K562 (cell line): ENCODE results near the gene RELL1. TPM values are rescaled to one million over a fixed set of nuclear protein-coding genes. Genes with fewer than 3 reads are reported as not detected.

Experiments
- ATAC-seq: fragments of 200-7000 bp; cut with Tn5 transposase; 3 replicates; pipeline ENCODE4 v1.9.1; 2020; ENCODE audit warnings: moderate library complexity
- BruUV-seq: library from RNA; stranded (reverse); fragments of 400-500 nt; replicated peaks from 2 replicates; lab custom pipeline; 2021; lab: Mats Ljungman, UMichigan
- CTCF ChIA-PET: fragments of 300-600 bp; formaldehyde crosslinking; extraction: SDS; loops from one replicate; lab custom pipeline; 2021; ENCODE audit warnings: low intra/inter-chr PET ratio; lab: Yijun Ruan, JAX
- POLR2A ChIA-PET: fragments of 300-600, 350-650 bp; sonication (Branson Sonifier 250); formaldehyde crosslinking; extraction: SDS; loops from one replicate; lab custom pipeline; 2021; ENCODE audit warnings: antibody characterized with exemption, inconsistent platforms; lab: Yijun Ruan, JAX
- DNase-seq, 4 experiments: peaks; one replicate each; pipeline versions ENCODE4 v3.0.0 to v3.0.0-alpha.2; 2011 to 2018; ENCODE audit warnings: low spot score in 3 of 4, mixed read lengths in 3 of 4; ENCODE audit errors: extremely low read depth in 1 of 4
- FAIRE-seq: peaks from 2 replicates; lab custom pipeline; 2011; peaks lifted over from hg19 to GRCh38; lab: Jason Lieb, UNC
- H2AFZ ChIP-seq: 2 replicates; pipeline ENCODE4 v1.6.0; 2011; ENCODE audit warnings: low read depth, low read length, control low read depth, inconsistent platforms
- H3K27ac ChIP-seq: fragments of 200-600 bp; 3 replicates; pipeline ENCODE4 v1.8.0; 2011; ENCODE audit warnings: low read depth, mild to moderate bottlenecking, control low read depth, inconsistent platforms, low read length, moderate library complexity, mixed read lengths; ENCODE audit errors: extremely low read depth
- H3K27me3 ChIP-seq, 2 experiments: fragments of 300-600 bp in 1 of 2; 2 replicates in 1 of 2; 3 replicates in 1 of 2; pipeline versions ENCODE4 v1.6.0 to v1.8.0; 2011; ENCODE audit warnings: inconsistent platforms in 2 of 2, low read length in 2 of 2, mild to moderate bottlenecking in 1 of 2, mixed read lengths in 1 of 2, moderate library complexity in 1 of 2; ENCODE audit not compliant: control insufficient read depth in 2 of 2, insufficient read depth in 2 of 2
- H3K36me3 ChIP-seq: fragments of 300-600 bp; 3 replicates; pipeline ENCODE4 v1.8.0; 2011; ENCODE audit warnings: mild to moderate bottlenecking, low read length, inconsistent platforms; ENCODE audit not compliant: control insufficient read depth, insufficient read depth
- H3K4me1 ChIP-seq, 2 experiments: fragments of 200-600 bp in 1 of 2; replicated peaks in 1 of 2; 2 replicates in 1 of 2; 3 replicates in 1 of 2; pipeline versions ENCODE4 v1.5.1 to v1.8.0; 2011; ENCODE audit warnings: inconsistent platforms in 2 of 2, low read length in 2 of 2, mild to moderate bottlenecking in 1 of 2, mixed read lengths in 1 of 2, moderate library complexity in 1 of 2; ENCODE audit not compliant: control insufficient read depth in 2 of 2, insufficient read depth in 2 of 2
- H3K4me2 ChIP-seq: 2 replicates; pipeline ENCODE4 v1.6.1; 2011; ENCODE audit warnings: low read length, control low read depth, inconsistent platforms, mixed read lengths; ENCODE audit not compliant: insufficient read depth
- H3K4me3 ChIP-seq: fragments of 200-600 bp; sonication (generic), shearing (Covaris generic); 2 replicates; pipeline ENCODE4 v1.5.1; 2016; ENCODE audit warnings: control low read depth, inconsistent platforms
- H3K79me2 ChIP-seq: fragments of 200-600 bp; 3 replicates; pipeline ENCODE4 v1.8.0; 2011; ENCODE audit warnings: low read length, inconsistent platforms; ENCODE audit not compliant: control insufficient read depth, insufficient read depth
- H3K9ac ChIP-seq, 2 experiments: 2 replicates each; pipeline versions ENCODE4 v1.6.0 to v1.6.1; 2011; ENCODE audit warnings: low read depth in 2 of 2, low read length in 2 of 2, control low read depth in 1 of 2, inconsistent platforms in 1 of 2, mild to moderate bottlenecking in 1 of 2, mixed read lengths in 1 of 2; ENCODE audit not compliant: insufficient read depth in 1 of 2
- H3K9me1 ChIP-seq: one replicate; pipeline ENCODE4 v1.6.0; 2011; ENCODE audit warnings: inconsistent platforms, mild to moderate bottlenecking, low read length, moderate library complexity; ENCODE audit not compliant: control insufficient read depth, insufficient read depth
- H3K9me3 ChIP-seq: replicated peaks from 2 replicates; pipeline ENCODE4 v1.5.1; 2011; ENCODE audit warnings: low read depth, low read length, inconsistent platforms; ENCODE audit not compliant: control insufficient read depth, insufficient read depth
- H4K20me1 ChIP-seq: replicated peaks from 2 replicates; pipeline ENCODE4 v1.6.1; 2011; ENCODE audit warnings: low read length, inconsistent platforms, mixed read lengths; ENCODE audit not compliant: control insufficient read depth, insufficient read depth
- CEBPG ChIP-seq, 3 experiments: fragments of 200-800 bp in 1 of 3; sonication (Bioruptor generic) in 1 of 3; sonication (generic) in 1 of 3; formaldehyde crosslinking in 1 of 3; IDR thresholded peaks in 2 of 3; conservative IDR thresholded peaks in 1 of 3; 2 replicates each; pipeline versions ENCODE4 v1.6.1 to v1.8.0; 2016 to 2022; ENCODE audit warnings: missing compliant biosample characterization in 2 of 3, missing genetic modification characterization in 2 of 3, mild to moderate bottlenecking in 1 of 3, missing genetic modification reagents in 1 of 3
- ESRRA ChIP-seq: fragments of 450-650 bp; IDR thresholded peaks from 2 replicates; pipeline ENCODE4 v1.6.1; 2014; ENCODE audit warnings: low read depth, mild to moderate bottlenecking, moderate library complexity, borderline replicate concordance
- HDGF ChIP-seq: fragments of 450-650 bp; IDR thresholded peaks from 2 replicates; pipeline ENCODE4 v1.6.1; 2016
- MTA2 ChIP-seq: fragments of 450-650 bp; IDR thresholded peaks from 2 replicates; pipeline ENCODE4 v1.6.1; 2016; ENCODE audit warnings: low read depth
- NR4A1 ChIP-seq, 2 experiments: fragments of 250-450 bp in 1 of 2; fragments of 450-650 bp in 1 of 2; sonication (Bioruptor Pico) in 1 of 2; IDR thresholded peaks; 2 replicates each; pipeline versions ENCODE4 v1.4.0 to v1.6.1; 2016 to 2020; ENCODE audit warnings: mild to moderate bottlenecking in 2 of 2, missing compliant biosample characterization in 1 of 2, missing genetic modification characterization in 1 of 2, moderate library complexity in 1 of 2
- YBX1 ChIP-seq: fragments of 450-650 bp; IDR thresholded peaks from 2 replicates; pipeline ENCODE4 v1.7.1; 2016; ENCODE audit warnings: mild to moderate bottlenecking
- WGBS: fragments of 100-300 bp; shearing (Covaris generic); methylation state at CpG from one replicate; pipeline ENCODE4 v1.1.6; 2016; ENCODE audit warnings: low coverage, mixed read lengths; ENCODE audit not compliant: insufficient coverage; ENCODE audit errors: missing lambda C conversion rate; 5-methylcytosine and 5-hydroxymethylcytosine counted together
- in situ Hi-C: fragments of 300-500 bp; cut with MboI; formaldehyde crosslinking; loops from 4 replicates; pipeline ENCODE4 v1.15.0; 2018; ENCODE audit warnings: inconsistent platforms, mixed read lengths
- intact Hi-C: fragments of 100-400 bp; cut with micrococcal nuclease; formaldehyde crosslinking; loops from 2 replicates; pipeline ENCODE4 v1.14.2; 2022
- polyA plus RNA-seq, 8 experiments: library from polyadenylated mRNA; depleted of rRNA in 4 of 8; stranded (reverse) in 5 of 8; unstranded in 3 of 8; fragments of >200 nt; fragmentation: Nextera tagmentation in 2 of 8; fragmentation: Illumina TruSeq in 1 of 8; extraction: Ambion mirVana in 2 of 8; extraction: Trizol in 1 of 8; gene quantifications; 2 replicates each; pipeline versions ENCODE4 v1.2.1 to v1.2.3, GENCODE V29; 2011 to 2014; ENCODE audit warnings: inconsistent platforms in 1 of 8, missing spikeins in 1 of 8
- total RNA-seq, 7 experiments: library from RNA; depleted of rRNA in 6 of 7; stranded (reverse); fragments of >200 nt in 6 of 7; fragmentation: Illumina TruSeq in 2 of 7; extraction: Trizol in 2 of 7; gene quantifications; 2 replicates each; pipeline versions ENCODE4 v1.2.1 to v1.2.3, GENCODE V29; 2011 to 2021; ENCODE audit warnings: low replicate concordance in 1 of 7

Gene RELL1
- total and polyA plus RNA-seq, 9 of the 15 experiments (the other 6 are each of a cell fraction or from before 2014, with no cell fraction given): 0.06 to 3.5 (median 1.7) TPM; not detected in 1

DNA sequence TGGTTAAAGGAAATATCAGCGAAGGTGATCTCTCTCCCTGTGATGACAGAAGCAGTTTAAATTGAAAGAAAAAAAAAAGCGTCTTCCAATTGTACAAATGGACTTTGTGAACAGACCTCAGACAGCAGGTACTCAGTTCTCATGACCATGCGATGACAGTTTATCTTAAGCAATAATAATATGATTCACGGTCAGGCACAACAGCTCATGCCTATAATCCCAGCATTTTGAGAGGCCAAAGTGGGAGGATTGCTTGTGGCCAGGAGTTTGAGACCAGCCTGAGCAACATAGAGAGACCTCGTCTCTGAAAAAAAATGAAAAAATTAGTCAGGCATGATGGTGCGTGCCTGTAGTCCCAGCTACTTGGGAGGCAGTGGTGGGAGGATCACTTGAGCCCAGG lies 51.0 kb downstream of the RELL1 start (continued):
- TF ChIP-seq NR4A1 (CRISPR knock-in tag; IDR thresholded peaks at IDR 0.05) (no peak), NR4A1 (tag; IDR thresholded peaks at IDR 0.05) (no peak), ESRRA (no peak)

GRCh38 chr4:37634180-37634579 lies 52.0 kb downstream of the RELL1 start:
- Histone ChIP-seq H3K9ac (no peak overlapping the region), H3K9me3 (no peaks in the 10 kb centered on the region), H4K20me1 (no peaks in the 10 kb centered on the region), H3K4me2 (no peak overlapping the region), H3K79me2 (no peaks in the 10 kb centered on the region), H3K9me1 (no peaks in the 10 kb centered on the region), H3K4me1 (peaks cover 0 to 4% of the 10 kb centered on the region in 2 experiments; a peak in 2 of 5 replicates), H3K4me3 (no peak overlapping the region), H3K36me3 (no peaks in the 10 kb centered on the region), H2AFZ (no peak overlapping the region), H3K27me3 (no peaks in the 10 kb centered on the region; a peak in 1 of 5 replicates), H3K27ac (no peak overlapping the region)
- no peak for FAIRE-seq
- TF ChIP-seq MTA2 (no peak), HDGF (no peak), CEBPG (CRISPR knock-in tag; IDR thresholded peaks at IDR 0.05) (no peak), CEBPG (tag; conservative IDR thresholded peaks at IDR 0.05 in 1 of 2, IDR thresholded peaks at IDR 0.05 in 1 of 2) (no peak), YBX1 (no peak)
- in situ Hi-C loops: no loop called here
- ChIA-PET POLR2A (no interaction called here), CTCF (no interaction called here)
- intact Hi-C loops: no loop called here
- no TSS peak for BruUV-seq
- no peak for ATAC-seq
- DNase-seq: no peak
- WGBS: 0% methylated on average over 4 of the region's 4 CpGs
